ENCODE data around the gene GNB5. TPM values are rescaled to one million over a fixed set of nuclear protein-coding genes. Genes with fewer than 3 reads are reported as not detected.
"Not testable (repeated sequence)": the region's sequence is repeated elsewhere in the genome, so short reads cannot be mapped to it uniquely, and the experiment has no call there.

The GNB5 gene
- total RNA-seq (2014; rRNA removed; shearing (Covaris generic)): 53.2 and 64.3 TPM in 2 replicates

- DNase-seq (ENCODE audit: low read depth): no peak
These were observed at the start of gene GNB5 for GRCh38 chr15:52191207-52191606. Gene GNB5, minus strand, starts transcription at chr15:52191392. Its CDS starts 6,716 bp downstream, at chr15:52184676.

- no peak for DNase-seq (ENCODE audit: low read depth)
These were observed 49.0 kb upstream of the GNB5 start for GRCh38 chr15:52240166-52240565.

DNA sequence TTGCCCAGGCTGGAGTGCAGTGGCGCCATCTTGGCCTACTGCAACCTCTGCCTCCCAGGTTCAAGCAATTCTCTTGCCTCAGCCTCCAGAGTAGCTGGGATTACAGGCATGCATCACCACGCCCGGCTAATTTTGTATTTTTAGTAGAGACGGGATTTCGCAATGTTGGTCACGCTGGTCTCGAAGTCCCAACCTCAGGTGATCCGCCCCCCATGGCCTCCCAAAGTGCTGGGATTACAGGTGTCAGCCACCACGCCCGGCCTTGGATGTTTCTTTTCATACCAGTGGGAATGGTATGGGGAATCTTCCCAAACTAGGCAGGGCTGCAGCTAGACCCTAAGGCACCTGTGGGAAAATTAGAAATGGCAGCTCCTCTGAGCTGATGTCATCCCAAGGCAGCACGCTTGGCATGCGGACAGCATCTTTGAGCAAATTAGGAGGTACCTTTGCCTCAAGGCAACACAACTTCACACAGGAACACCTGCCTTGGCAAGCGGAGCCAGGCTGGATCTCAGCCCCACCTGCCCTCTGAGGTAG, 47.9 kb upstream of the GNB5 start:
- not testable (repeated sequence) for DNase-seq (ENCODE audit: low read depth)

DNA sequence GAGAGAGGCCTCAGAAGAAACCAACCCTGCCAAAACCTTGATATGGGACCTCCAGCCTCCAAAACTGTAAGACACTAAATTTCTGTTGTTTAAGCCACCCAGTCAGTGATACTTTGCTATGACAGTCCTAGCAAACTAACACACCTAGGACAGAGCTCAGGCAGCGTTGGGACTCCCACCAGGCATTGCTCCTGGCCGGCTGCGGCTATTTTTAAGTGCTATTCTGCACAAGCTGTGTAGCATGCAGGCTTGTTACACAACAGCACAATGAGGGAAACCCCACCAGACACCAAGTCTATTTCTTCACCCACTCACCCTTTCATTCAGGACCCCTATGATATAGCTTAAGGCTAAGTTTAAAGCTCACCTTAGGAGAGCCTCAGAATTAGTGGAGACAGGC, 47.0 kb upstream of the GNB5 start:
- DNase-seq (ENCODE audit: low read depth): no peak

GRCh38 chr15:52236013-52236412, 44.8 kb upstream of the GNB5 start:
- peak; percentile 51 for DNase-seq (ENCODE audit: low read depth)

GRCh38 chr15:52234596-52235541, 43.7 kb upstream of the GNB5 start:
- DNase-seq (ENCODE audit: low read depth): no peak

GRCh38 chr15:52233405-52233804, 42.2 kb upstream of the GNB5 start:
- peak; percentile 78 for DNase-seq (ENCODE audit: low read depth)

- DNase-seq (ENCODE audit: low read depth): no peak
These were observed 41.1 kb upstream of the GNB5 start for GRCh38 chr15:52232327-52232726.

GRCh38 chr15:52230073-52230472, 38.9 kb upstream of the GNB5 start:
- DNase-seq (ENCODE audit: low read depth): no peak

GRCh38 chr15:52228921-52229320, 37.7 kb upstream of the GNB5 start:
- DNase-seq (ENCODE audit: low read depth): no peak

GRCh38 chr15:52227456-52227855, 36.3 kb upstream of the GNB5 start:
- peak; percentile 83 for DNase-seq (ENCODE audit: low read depth)

DNA sequence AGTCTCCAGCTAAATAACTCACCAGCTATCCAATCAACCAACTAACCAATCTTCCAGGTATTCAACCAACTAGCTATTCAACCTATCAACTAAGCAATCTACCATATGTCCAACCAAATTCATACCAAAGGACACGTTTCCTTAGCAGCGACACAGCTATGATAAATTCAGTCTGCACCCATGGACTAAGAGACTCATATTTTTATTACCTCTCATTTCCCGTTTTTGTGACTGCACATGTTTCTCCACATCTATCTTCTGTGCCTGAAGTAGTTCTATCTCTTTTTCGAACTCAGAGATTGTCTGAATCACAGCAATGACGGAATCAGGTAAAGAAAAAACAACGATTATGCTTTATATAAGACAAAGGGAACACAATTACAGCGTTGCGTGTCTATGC, 34.0 kb upstream of the GNB5 start:
- no peak for DNase-seq (ENCODE audit: low read depth)

DNA sequence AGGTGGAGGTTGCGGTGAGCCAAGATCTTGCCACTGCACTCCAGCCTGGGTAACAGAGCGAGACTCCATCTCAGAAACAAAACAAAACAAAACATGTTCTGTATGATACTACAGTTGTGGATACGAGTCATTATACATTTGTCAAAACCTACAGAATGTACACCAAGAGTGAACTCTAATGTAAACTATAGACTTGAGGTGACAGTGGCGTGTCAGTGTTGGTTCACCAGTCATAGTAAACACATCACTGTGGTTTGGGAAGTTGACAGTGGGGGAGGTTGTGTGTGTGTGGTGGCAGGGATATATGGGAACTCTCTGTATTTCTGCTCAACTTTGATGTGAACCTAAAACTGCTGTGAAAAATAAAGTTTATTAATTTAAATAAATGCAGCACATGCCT, 33.0 kb upstream of the GNB5 start:
- no peak for DNase-seq (ENCODE audit: low read depth)

DNA sequence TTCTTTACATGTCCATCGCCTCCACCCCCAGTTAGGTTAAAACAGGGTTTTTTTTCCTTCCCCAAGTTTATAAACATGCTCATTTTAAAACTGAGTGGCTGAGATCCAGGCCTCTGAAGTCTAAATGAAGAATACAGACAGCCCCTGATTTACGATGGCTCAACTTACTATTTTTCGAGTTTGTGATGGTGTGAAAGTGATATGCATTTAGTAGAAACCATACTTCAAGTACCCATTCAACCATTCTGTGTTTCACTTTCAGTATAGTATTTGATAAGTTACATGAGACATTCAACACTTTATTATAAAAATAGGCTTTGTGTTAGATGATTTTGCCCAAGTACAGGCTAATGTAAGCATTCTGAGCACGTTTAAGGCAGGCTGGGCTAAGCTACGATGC, 30.5 kb upstream of the GNB5 start:
- no peak for DNase-seq (ENCODE audit: low read depth)

- no peak for DNase-seq (ENCODE audit: low read depth)
These were observed 29.9 kb upstream of the GNB5 start for GRCh38 chr15:52220937-52221660.

GRCh38 chr15:52220251-52220650, 29.1 kb upstream of the GNB5 start:
- DNase-seq (ENCODE audit: low read depth): no peak

GRCh38 chr15:52218816-52219215, 27.6 kb upstream of the GNB5 start:
- no peak for DNase-seq (ENCODE audit: low read depth)

GRCh38 chr15:52218371-52218770, 27.2 kb upstream of the GNB5 start:
- DNase-seq (ENCODE audit: low read depth): no peak

DNA sequence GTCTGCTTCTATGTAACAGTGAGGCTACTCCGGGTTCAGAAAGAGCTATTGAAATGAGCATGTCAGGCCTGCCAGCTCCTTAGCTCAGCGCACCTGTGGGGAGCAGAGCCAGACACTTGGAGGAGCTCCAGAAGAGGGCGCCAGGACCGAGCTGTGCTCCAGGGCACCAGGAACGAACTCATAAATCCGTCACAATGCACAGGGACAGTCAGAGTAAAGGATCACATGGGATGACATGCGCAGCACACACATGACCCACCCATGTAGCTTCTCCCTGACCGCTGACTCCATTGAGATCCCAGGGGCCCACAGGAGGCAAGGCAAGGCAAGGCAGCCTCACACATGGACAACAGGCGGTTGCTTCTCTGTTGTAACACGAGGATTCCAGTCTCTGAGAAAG, 26.0 kb upstream of the GNB5 start:
- DNase-seq (ENCODE audit: low read depth): no peak

- no peak for DNase-seq (ENCODE audit: low read depth)
These were observed 23.4 kb upstream of the GNB5 start for GRCh38 chr15:52214553-52214952.

DNA sequence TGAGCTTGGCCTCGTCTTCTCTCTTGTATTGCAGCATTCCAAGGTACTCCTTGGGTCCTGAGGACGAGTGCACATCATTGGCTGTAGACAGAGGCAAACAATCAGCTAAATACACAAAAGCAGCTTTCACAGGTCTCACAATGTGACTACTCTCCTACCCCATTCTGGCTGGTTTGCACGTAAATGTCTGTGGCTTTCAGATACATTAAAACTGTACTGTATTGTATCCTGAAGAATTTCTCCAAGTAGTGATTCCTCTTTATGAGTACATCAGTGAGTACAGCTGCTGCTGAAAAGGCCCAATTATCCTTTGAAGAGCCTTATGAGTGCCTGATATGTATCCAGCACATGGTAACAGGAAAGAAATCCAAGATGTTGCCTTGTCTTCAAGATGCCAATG, 22.0 kb upstream of the GNB5 start:
- DNase-seq (ENCODE audit: low read depth): no peak

GRCh38 chr15:52208306-52208946, 17.2 kb upstream of the GNB5 start:
- DNase-seq (ENCODE audit: low read depth): peak; percentile 79

Data from RPMI7951 (cell line).